Activated T-helper 2 cell treated with anti-CD3 and anti-CD28 coated beads, Interferon-gamma antibody, Interleukin-2, Interleukin-4, amounts not matched to agents 10 μg/mL and 5 μg/mL and 100 μg/mL, durations not matched to agents 14 hours and 24 hours and 36 hours (primary cell): ENCODE data around the gene KIF26B. TPM values are rescaled to one million over a fixed set of nuclear protein-coding genes. Genes with fewer than 3 reads are reported as not detected.

ENCODE experiments used
- DNase-seq: peaks from one replicate; pipeline ENCODE4 v3.0.0; 2021; ENCODE audit warnings: low spot score
- H3K27ac Mint-ChIP-seq: one replicate; pipeline ENCODE4 v1.8.0; 2021; ENCODE audit warnings: mixed read lengths
- H3K27me3 Mint-ChIP-seq: one replicate; pipeline ENCODE4 v1.8.0; 2021; ENCODE audit warnings: low read depth, mixed read lengths
- H3K36me3 Mint-ChIP-seq: one replicate; pipeline ENCODE4 v1.8.0; 2021; ENCODE audit warnings: low read depth, mixed read lengths
- H3K4me1 Mint-ChIP-seq: one replicate; pipeline ENCODE4 v1.8.0; 2021; ENCODE audit warnings: low read depth, mixed read lengths
- H3K4me3 Mint-ChIP-seq: one replicate; pipeline ENCODE4 v1.8.0; 2021; ENCODE audit warnings: low read depth, mild to moderate bottlenecking, moderate library complexity, mixed read lengths
- H3K9me3 Mint-ChIP-seq: one replicate; pipeline ENCODE4 v1.8.0; 2021; ENCODE audit warnings: mixed read lengths
- intact Hi-C: fragments of 100-400 bp; cut with micrococcal nuclease; formaldehyde crosslinking; loops from one replicate; pipeline ENCODE4 v1.15.1; 2023
- total RNA-seq: library from RNA; stranded (reverse); gene quantifications from 2 replicates; pipeline ENCODE4 v1.2.3, GENCODE V29; 2022

KIF26B gene
- total RNA-seq, 1 donor from 2014 or later = 0.37 TPM

DNA sequence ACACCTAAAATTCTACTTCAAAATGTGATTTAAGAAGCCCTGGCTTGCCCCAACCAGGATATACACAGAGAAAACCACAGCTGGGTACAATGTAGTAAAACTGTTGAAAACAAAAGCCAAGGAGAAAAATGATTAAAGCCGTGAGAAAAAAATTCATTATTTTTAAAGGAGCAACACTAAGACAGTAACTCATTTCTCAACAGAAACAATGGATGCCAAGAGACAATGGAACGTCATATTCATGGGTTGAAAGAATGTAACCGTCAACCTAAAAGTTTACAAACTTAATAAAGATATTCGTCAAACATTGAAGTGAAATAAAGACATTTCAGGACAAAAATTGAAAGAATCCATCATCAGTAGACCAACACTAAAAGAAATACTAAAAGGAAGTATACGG is 340.9 kb downstream of the KIF26B start:
- Mint-ChIP-seq H3K27ac (no peak overlapping the region), H3K4me1 (no peaks in the 10 kb centered on the region), H3K27me3 (no peaks in the 10 kb centered on the region), H3K4me3 (no peak overlapping the region), H3K9me3 (no peaks in the 10 kb centered on the region), H3K36me3 (no peaks in the 10 kb centered on the region)
- no peak for DNase-seq
- intact Hi-C loops = no loop called here

GRCh38 chr1:245500546-245500945 is 345.8 kb downstream of the KIF26B start:
- H3K4me1 Mint-ChIP-seq = no peaks in the 10 kb centered on the region

DNA sequence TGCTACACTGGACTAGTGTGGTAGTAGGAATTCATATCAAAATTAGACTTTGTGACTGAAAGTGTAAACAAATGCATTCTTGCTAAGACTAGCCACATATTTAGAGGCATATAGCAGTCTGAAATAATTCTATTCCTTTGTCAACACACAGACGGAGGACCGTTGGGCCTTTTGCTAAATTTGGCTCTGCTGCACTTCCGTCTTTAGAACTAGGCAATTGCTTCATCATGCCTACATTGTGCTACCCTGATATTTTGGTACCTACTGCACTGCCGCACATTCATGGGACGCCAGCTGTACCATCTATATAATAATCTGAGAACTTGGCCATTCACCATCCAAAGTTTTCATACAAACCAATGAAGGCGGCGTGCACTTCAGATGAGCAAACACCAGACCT is 346.8 kb downstream of the KIF26B start:
- H3K4me1 Mint-ChIP-seq = no peaks in the 10 kb centered on the region
- no peak for DNase-seq
- no peaks in the 10 kb centered on the region for H3K27me3 Mint-ChIP-seq
- no peaks in the 10 kb centered on the region for H3K9me3 Mint-ChIP-seq
- intact Hi-C loops = no loop called here
- H3K27ac Mint-ChIP-seq = no peak overlapping the region
- no peaks in the 10 kb centered on the region for H3K36me3 Mint-ChIP-seq
- no peak overlapping the region for H3K4me3 Mint-ChIP-seq

More at GRCh38 chr1:245500546-245500945, 345.8 kb downstream of the KIF26B start:
- Mint-ChIP-seq H3K27me3 (no peaks in the 10 kb centered on the region), H3K9me3 (no peaks in the 10 kb centered on the region), H3K4me3 (no peak overlapping the region), H3K36me3 (no peaks in the 10 kb centered on the region), H3K27ac (no peak overlapping the region)
- intact Hi-C loops = no loop called here
- DNase-seq = no peak

GRCh38 chr1:245503548-245503947 is 348.8 kb downstream of the KIF26B start:
- Mint-ChIP-seq H3K27me3 (no peaks in the 10 kb centered on the region), H3K4me1 (no peaks in the 10 kb centered on the region), H3K4me3 (no peak overlapping the region), H3K27ac (no peak overlapping the region), H3K9me3 (no peaks in the 10 kb centered on the region), H3K36me3 (no peaks in the 10 kb centered on the region)
- no peak for DNase-seq
- intact Hi-C loops = no loop called here

DNA sequence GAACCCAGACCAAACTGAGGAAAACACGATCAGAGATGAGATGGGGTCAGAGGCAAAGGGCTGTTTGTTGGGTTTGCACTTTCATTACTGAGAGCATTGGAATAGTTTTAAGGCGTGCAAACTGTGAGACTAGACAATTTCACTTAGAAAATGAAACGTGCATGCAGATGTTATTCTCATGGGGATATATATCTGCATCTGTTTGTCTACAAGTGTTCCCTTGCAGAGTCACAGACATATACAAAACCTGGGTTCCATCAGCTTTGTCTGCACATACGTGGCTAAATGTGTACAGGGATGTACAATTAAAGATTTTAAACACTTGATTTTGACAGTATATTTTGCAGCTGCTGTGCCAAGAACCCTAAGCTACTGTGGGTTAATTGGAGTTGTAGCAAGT is 355.4 kb downstream of the KIF26B start:
- Mint-ChIP-seq H3K4me3 (no peak overlapping the region), H3K27me3 (peaks cover 6% of the 10 kb centered on the region), H3K36me3 (no peaks in the 10 kb centered on the region), H3K4me1 (no peaks in the 10 kb centered on the region), H3K27ac (no peak overlapping the region), H3K9me3 (no peaks in the 10 kb centered on the region)
- no peak for DNase-seq
- intact Hi-C loops = no loop called here

DNA sequence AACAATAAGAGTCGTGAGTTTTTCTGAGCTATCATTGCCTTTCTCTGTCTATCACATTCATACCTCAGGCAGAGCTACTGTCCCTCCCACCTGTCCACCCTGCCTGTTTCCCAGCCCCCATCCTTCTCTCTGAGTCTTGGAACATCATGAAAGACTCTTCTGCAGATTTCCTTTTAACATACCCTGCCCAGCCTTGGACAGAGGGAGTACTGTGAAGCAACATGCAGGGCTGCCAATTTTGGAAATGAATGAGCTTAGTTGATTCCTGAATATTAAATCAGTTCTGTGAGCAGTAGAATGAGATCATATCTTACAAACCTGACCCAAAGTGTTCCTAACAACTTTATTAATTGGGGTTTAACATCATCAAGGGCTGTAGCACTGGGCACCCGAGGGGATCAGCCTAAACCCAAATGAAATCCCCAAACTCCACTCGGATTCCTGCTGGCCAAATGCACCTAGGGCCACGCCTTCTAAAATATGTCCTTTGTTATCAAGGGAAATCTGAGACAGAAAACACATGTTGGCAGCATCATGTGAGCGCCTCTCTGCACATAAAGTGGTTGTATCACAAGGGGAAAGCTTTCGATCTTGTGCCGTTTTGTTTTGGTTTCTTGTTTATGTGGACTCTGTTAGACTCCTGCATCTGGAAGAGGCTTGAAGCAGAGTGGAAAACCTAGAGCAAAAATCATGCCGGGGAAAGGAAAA is 357.6 kb downstream of the KIF26B start:
- Mint-ChIP-seq H3K27me3 (peaks cover 6% of the 10 kb centered on the region), H3K36me3 (no peaks in the 10 kb centered on the region), H3K4me3 (no peak overlapping the region), H3K9me3 (no peaks in the 10 kb centered on the region), H3K27ac (no peak overlapping the region), H3K4me1 (no peaks in the 10 kb centered on the region)
- intact Hi-C loops = no loop called here
- no peak for DNase-seq

- Mint-ChIP-seq H3K27me3 (peaks cover 6% of the 10 kb centered on the region), H3K4me3 (no peak overlapping the region), H3K27ac (no peak overlapping the region), H3K36me3 (no peaks in the 10 kb centered on the region), H3K9me3 (no peaks in the 10 kb centered on the region), H3K4me1 (no peaks in the 10 kb centered on the region)
- intact Hi-C loops = no loop called here
- DNase-seq = no peak
Measured at GRCh38 chr1:245512980-245513578, 358.3 kb downstream of the KIF26B start.

DNA sequence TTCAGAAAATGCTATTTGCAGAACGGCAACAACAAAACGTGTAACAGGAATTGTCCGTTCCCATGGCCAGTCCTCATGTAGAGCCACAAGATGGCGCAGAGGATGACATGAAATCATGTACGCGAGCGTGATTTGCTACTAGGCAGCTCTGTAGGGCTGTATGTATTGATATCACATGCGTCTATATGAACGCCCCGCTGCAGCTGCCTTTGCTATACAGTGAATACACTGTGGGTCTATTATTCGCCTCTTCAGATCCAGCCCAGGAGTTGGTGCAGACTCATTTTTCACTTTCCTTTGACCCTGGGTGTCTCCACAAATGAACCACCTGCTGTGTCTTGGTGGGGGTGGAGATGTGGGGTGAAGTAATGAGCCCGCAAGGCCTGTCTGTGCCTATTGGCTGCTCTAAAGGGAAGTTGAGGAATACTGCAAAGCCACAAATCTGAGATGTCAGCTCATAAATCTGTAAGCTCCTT is 361.5 kb downstream of the KIF26B start:
- no peak for DNase-seq
- intact Hi-C loops = no loop called here
- H3K9me3 Mint-ChIP-seq = no peaks in the 10 kb centered on the region
- peaks cover 6% of the 10 kb centered on the region for H3K27me3 Mint-ChIP-seq
- H3K4me1 Mint-ChIP-seq = no peaks in the 10 kb centered on the region
- no peak overlapping the region for H3K27ac Mint-ChIP-seq
- no peaks in the 10 kb centered on the region for H3K36me3 Mint-ChIP-seq
- no peak overlapping the region for H3K4me3 Mint-ChIP-seq

- no peak for DNase-seq
- H3K4me1 Mint-ChIP-seq = no peaks in the 10 kb centered on the region
- H3K36me3 Mint-ChIP-seq = no peaks in the 10 kb centered on the region
Measured at GRCh38 chr1:245520611-245521010, 365.8 kb downstream of the KIF26B start.

DNA sequence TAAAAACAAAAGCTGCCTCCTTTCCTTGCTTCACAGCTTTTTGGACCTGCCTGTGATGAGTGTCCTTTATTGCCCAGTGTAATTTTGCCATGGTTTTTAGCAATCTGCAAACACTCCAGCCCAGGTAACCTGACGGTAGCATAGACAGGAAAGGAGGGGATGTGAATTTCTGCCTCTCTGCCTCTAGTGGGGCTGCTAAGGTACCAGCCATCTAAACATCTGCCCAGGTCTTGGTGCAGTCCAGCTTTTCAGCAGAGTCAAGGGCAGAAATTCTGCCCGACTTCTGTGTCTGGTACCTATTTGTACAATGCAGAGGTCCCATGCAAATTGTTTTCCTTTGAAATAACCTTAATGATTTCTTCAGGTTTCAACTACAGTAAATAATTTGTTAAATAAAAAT is 371.4 kb downstream of the KIF26B start:
- Mint-ChIP-seq H3K27me3 (peaks cover 2% of the 10 kb centered on the region), H3K9me3 (no peaks in the 10 kb centered on the region), H3K4me1 (no peaks in the 10 kb centered on the region), H3K4me3 (no peak overlapping the region), H3K27ac (no peak overlapping the region), H3K36me3 (no peaks in the 10 kb centered on the region)
- intact Hi-C loops = no loop called here
- DNase-seq = no peak

More at GRCh38 chr1:245520611-245521010, 365.8 kb downstream of the KIF26B start:
- intact Hi-C loops = no loop called here
- H3K27ac Mint-ChIP-seq = no peak overlapping the region
- peaks cover 2% of the 10 kb centered on the region for H3K27me3 Mint-ChIP-seq
- no peak overlapping the region for H3K4me3 Mint-ChIP-seq
- no peaks in the 10 kb centered on the region for H3K9me3 Mint-ChIP-seq

GRCh38 chr1:245528258-245528635 is 373.5 kb downstream of the KIF26B start:
- peaks cover 2% of the 10 kb centered on the region for H3K27me3 Mint-ChIP-seq
- no peaks in the 10 kb centered on the region for H3K4me1 Mint-ChIP-seq

GRCh38 chr1:245530937-245531336 is 376.2 kb downstream of the KIF26B start:
- H3K4me1 Mint-ChIP-seq = no peaks in the 10 kb centered on the region
- no peaks in the 10 kb centered on the region for H3K36me3 Mint-ChIP-seq
- no peaks in the 10 kb centered on the region for H3K9me3 Mint-ChIP-seq
- intact Hi-C loops = no loop called here
- no peak overlapping the region for H3K27ac Mint-ChIP-seq
- H3K27me3 Mint-ChIP-seq = no peaks in the 10 kb centered on the region
- DNase-seq = no peak
- H3K4me3 Mint-ChIP-seq = no peak overlapping the region

More at GRCh38 chr1:245528258-245528635, 373.5 kb downstream of the KIF26B start:
- Mint-ChIP-seq H3K27ac (no peak overlapping the region), H3K36me3 (no peaks in the 10 kb centered on the region), H3K4me3 (no peak overlapping the region), H3K9me3 (no peaks in the 10 kb centered on the region)
- DNase-seq = no peak
- intact Hi-C loops = no loop called here

DNA sequence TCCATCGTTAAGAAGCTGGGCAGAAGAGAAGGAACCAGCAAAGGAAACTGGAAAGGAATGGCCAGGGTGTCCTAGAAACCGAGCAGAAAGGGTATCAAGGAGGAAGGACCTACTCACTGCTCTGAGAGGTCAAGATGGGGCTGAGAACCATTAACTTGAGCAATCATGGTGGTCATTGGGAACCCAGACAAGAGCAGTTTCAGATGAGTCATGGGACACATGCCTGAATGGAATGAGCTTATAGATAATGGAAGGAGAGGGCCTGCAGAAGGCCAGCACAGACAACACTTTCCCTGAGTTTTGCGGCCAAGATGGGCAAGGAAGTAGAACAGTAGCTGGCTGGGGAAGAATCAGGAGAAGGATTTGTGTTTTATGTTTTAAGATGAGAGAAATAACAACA is 383.2 kb downstream of the KIF26B start:
- Mint-ChIP-seq H3K27ac (no peak overlapping the region), H3K27me3 (no peaks in the 10 kb centered on the region), H3K9me3 (no peaks in the 10 kb centered on the region), H3K4me1 (no peaks in the 10 kb centered on the region), H3K4me3 (no peak overlapping the region), H3K36me3 (no peaks in the 10 kb centered on the region)
- DNase-seq = no peak
- intact Hi-C loops = no loop called here
